ENCODE results near the gene VAC14. TPM values are rescaled to one million over a fixed set of nuclear protein-coding genes. Genes with fewer than 3 reads are reported as not detected.

Gene VAC14
- total and polyA plus RNA-seq, 2 of the 8 experiments (the other 6 are each of a cell fraction or from before 2014, with no cell fraction given) = 56.0 to 108 TPM

DNA sequence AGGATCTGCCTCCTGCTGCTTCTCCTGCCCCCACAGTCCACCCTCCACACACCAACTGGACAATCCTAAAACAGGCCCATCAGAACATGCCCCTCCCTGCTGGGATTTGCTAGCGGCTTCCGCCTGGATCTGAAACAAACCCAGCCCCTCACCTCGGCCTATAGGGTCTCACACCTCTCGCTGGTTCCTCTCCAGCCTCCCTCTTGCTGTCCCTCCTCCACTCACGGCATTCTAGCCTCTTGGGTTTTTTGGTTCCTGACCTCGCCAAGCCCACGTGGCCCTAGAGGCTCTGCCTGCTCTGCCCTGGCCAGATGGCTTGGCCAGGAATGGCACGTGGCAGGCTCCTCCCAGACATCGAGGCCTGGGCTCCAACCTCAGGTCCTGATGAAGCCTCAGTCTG is 99.4 kb downstream of the VAC14 start:
- H4K20me1 ChIP-seq (replicated peaks in 1 of 2; ENCODE audit: control insufficient read depth in 1 of 2, insufficient read depth in 2 of 2, low read length in 2 of 2) = peaks cover 0 to 6% of the 10 kb centered on the region in 2 experiments
- no peak overlapping the region for H4K8ac ChIP-seq (ENCODE audit: extremely low read depth, insufficient read depth, low read length)
- peak overlapping the region; percentile 58 for H4K91ac ChIP-seq (replicated peaks; ENCODE audit: insufficient read length, low read length)
- no peak overlapping the region for H3K4me3 ChIP-seq (ENCODE audit: extremely low read depth in 1 of 4, insufficient read depth in 2 of 4, low read depth in 3 of 4, low read length in 4 of 4)
- no peak overlapping the region for H3K18ac ChIP-seq (ENCODE audit: extremely low read depth, low read length)
- 0 out of 2 replicates have a peak overlapping the region, but pooled peaks have one; percentile 9 for H2BK12ac ChIP-seq (ENCODE audit: low read depth, low read length)
- no peak overlapping the region for H2BK15ac ChIP-seq (ENCODE audit: low read length)
- FAIRE-seq = no peak
- H2AK5ac ChIP-seq (ENCODE audit: low read depth, low read length) = no peak overlapping the region
- no peak for DNase-seq (ENCODE audit: low read depth in 1 of 2, low spot score in 2 of 2)
- no peaks in the 10 kb centered on the region for H3K79me2 ChIP-seq (ENCODE audit: control insufficient read depth in 1 of 2, insufficient read depth in 2 of 2, low read length in 2 of 2)
- no peak for TF ChIP-seq RFX5 (IDR thresholded peaks at IDR 0.05; ENCODE audit: borderline replicate concordance, low read depth, low read length)
- no peak for TF ChIP-seq SIN3A (conservative IDR thresholded peaks at IDR 0.05 in 1 of 2, IDR thresholded peaks at IDR 0.05 in 1 of 2; ENCODE audit: low read depth in 1 of 2, low read length in 2 of 2)
- no peak for TF ChIP-seq JUN (IDR thresholded peaks at IDR 0.05; ENCODE audit: low read depth, low read length)
- TF ChIP-seq RXRA (IDR thresholded peaks at IDR 0.05; ENCODE audit: insufficient read depth, low read depth, low read length) = no peak
- no peak for TF ChIP-seq YY1 (IDR thresholded peaks at IDR 0.05; ENCODE audit: low read depth, low read length)
- H3K23ac ChIP-seq (ENCODE audit: insufficient read length) = no peak overlapping the region
- H3K9me3 ChIP-seq (ENCODE audit: insufficient read depth in 2 of 2, low read depth in 1 of 2, low read length in 1 of 2) = no peaks in the 10 kb centered on the region
- no peak overlapping the region for H3K14ac ChIP-seq (ENCODE audit: insufficient read length)
- H3K9ac ChIP-seq (replicated peaks in 1 of 4; ENCODE audit: extremely low read depth in 1 of 4, low read depth in 3 of 4, low read length in 3 of 4) = no peak overlapping the region
- POLR2A ChIA-PET (ENCODE audit: partially characterized antibody) = interaction anchor here (1.0 kb wide), 1 partner anchor 10 kb away, joined by 4 read pairs; no protein-coding TSS in a partner anchor
- H2BK120ac ChIP-seq (replicated peaks; ENCODE audit: low read depth, low read length) = no peak overlapping the region
- no peak overlapping the region for H3K56ac ChIP-seq (replicated peaks; ENCODE audit: insufficient read length, low read depth, low read length)
- no peak overlapping the region for H3K27ac ChIP-seq (ENCODE audit: low read depth, low read length)
- no peaks in the 10 kb centered on the region for H3K27me3 ChIP-seq (replicated peaks in 1 of 4; ENCODE audit: control insufficient read depth in 3 of 4, extremely low read depth in 1 of 4, insufficient read depth in 3 of 4, low read length in 3 of 4)
- 97% methylated on average over 9 of the region's 9 CpGs; no CpG with 5 or more reads in 1 of the 2 experiments for WGBS, 2 experiments (ENCODE audit: extremely low coverage in 1 of 2, insufficient coverage in 1 of 2, insufficient read length in 1 of 2, insufficient replicate concordance in 2 of 2, low coverage in 1 of 2, low lambda C conversion rate in 2 of 2, missing lambda C conversion rate in 1 of 2)
- 0 out of 2 replicates have a peak overlapping the region, but pooled peaks have one; percentile 44 for H2BK5ac ChIP-seq (ENCODE audit: low read depth, low read length)
- CTCF ChIA-PET (ENCODE audit: partially characterized antibody) = interaction anchor here (1.6 to 2.0 kb wide), 3 partner anchors 9 to 37 kb away, joined by 4 to 6 read pairs (median 5); no protein-coding TSS in a partner anchor
- H4K5ac ChIP-seq (ENCODE audit: insufficient read length, low read depth, low read length) = no peak overlapping the region
- H3K4me1 ChIP-seq (replicated peaks in 1 of 4; ENCODE audit: control insufficient read depth in 3 of 4, insufficient read depth in 4 of 4, low read length in 3 of 4) = peaks cover 0 to 12% (median 7%) of the 10 kb centered on the region in 4 experiments; a peak in 4 of 7 replicates
- H3K4ac ChIP-seq (replicated peaks; ENCODE audit: insufficient read length, low read depth, low read length) = no peak overlapping the region
- H3K23me2 ChIP-seq (ENCODE audit: low read depth, low read length) = no peaks in the 10 kb centered on the region
- H3K4me2 ChIP-seq (ENCODE audit: insufficient read depth in 1 of 2, low read depth in 2 of 2, low read length in 2 of 2) = no peak overlapping the region
- H2BK20ac ChIP-seq (ENCODE audit: low read length) = no peak overlapping the region
- peaks cover 2% of the 10 kb centered on the region; the same call in 1 of the 2 replicates for H3K79me1 ChIP-seq (ENCODE audit: low read depth, low read length)
- no peaks in the 10 kb centered on the region; a peak in 1 of 8 replicates for H3K36me3 ChIP-seq (ENCODE audit: control insufficient read depth in 2 of 4, insufficient read depth in 4 of 4, low read length in 3 of 4)
- H2AFZ ChIP-seq (ENCODE audit: low read length) = no peak overlapping the region
